H1 (cell line): Measurements from ENCODE around the gene CTRL. TPM values are rescaled to one million over a fixed set of nuclear protein-coding genes. Genes with fewer than 3 reads are reported as not detected.

ENCODE experiments used
- CTCF ChIA-PET: fragments of 300-600 bp; sonication (Branson Sonifier 250); formaldehyde crosslinking; loops from one replicate; lab custom pipeline; 2021; ENCODE audit not compliant: partially characterized antibody; lab: Charles Lee
- POLR2A ChIA-PET: fragments of 300-600 bp; sonication (Branson Sonifier 250); formaldehyde crosslinking; loops from one replicate; lab custom pipeline; 2021; ENCODE audit warnings: inconsistent platforms; ENCODE audit not compliant: partially characterized antibody; lab: Charles Lee
- DNase-seq, 2 experiments: peaks; one replicate each; pipeline versions ENCODE4 v3.0.0 to v3.0.0-alpha.2; 2010 to 2022; ENCODE audit warnings: low spot score in 2 of 2, low read depth in 1 of 2, mixed read lengths in 1 of 2
- FAIRE-seq: peaks from 2 replicates; lab custom pipeline; 2011; peaks lifted over from hg19 to GRCh38; lab: Jason Lieb, UNC
- H2AFZ ChIP-seq: 2 replicates; pipeline ENCODE4 v1.8.1; 2012; ENCODE audit warnings: low read length, inconsistent platforms
- H2AK5ac ChIP-seq: 2 replicates; pipeline ENCODE4 v1.6.1; 2013; ENCODE audit warnings: low read depth, low read length
- H2BK120ac ChIP-seq: replicated peaks from 2 replicates; pipeline ENCODE3; 2013; ENCODE audit warnings: low read depth, low read length, inconsistent platforms
- H2BK12ac ChIP-seq: 2 replicates; pipeline ENCODE4 v1.6.1; 2013; ENCODE audit warnings: low read depth, low read length
- H2BK15ac ChIP-seq: 2 replicates; pipeline ENCODE4 v1.6.1; 2013; ENCODE audit warnings: low read length
- H2BK20ac ChIP-seq: 2 replicates; pipeline ENCODE4 v1.6.1; 2013; ENCODE audit warnings: low read length
- H2BK5ac ChIP-seq: 2 replicates; pipeline ENCODE4 v1.6.1; 2013; ENCODE audit warnings: low read depth, low read length
- H3K14ac ChIP-seq: 2 replicates; pipeline ENCODE4 v1.6.1; 2013; ENCODE audit warnings: inconsistent platforms; ENCODE audit not compliant: insufficient read length
- H3K18ac ChIP-seq: 2 replicates; pipeline ENCODE4 v1.6.1; 2013; ENCODE audit warnings: low read length; ENCODE audit errors: extremely low read depth
- H3K23ac ChIP-seq: 2 replicates; pipeline ENCODE4 v1.6.1; 2013; ENCODE audit warnings: inconsistent platforms; ENCODE audit not compliant: insufficient read length
- H3K23me2 ChIP-seq: 2 replicates; pipeline ENCODE4 v1.6.1; 2013; ENCODE audit warnings: low read depth, low read length
- H3K27ac ChIP-seq: 2 replicates; pipeline ENCODE4 v1.6.1; 2011; ENCODE audit warnings: low read depth, low read length, inconsistent platforms
- H3K27me3 ChIP-seq, 4 experiments: replicated peaks in 1 of 4; 1 replicate in 1 of 4; 2 replicates in 3 of 4; pipeline versions ENCODE4 v1.6.1 to v1.8.1; 2011 to 2013; ENCODE audit warnings: low read length in 3 of 4, mild to moderate bottlenecking in 3 of 4, inconsistent platforms in 2 of 4, mixed read lengths in 2 of 4, moderate library complexity in 1 of 4; ENCODE audit not compliant: control insufficient read depth in 3 of 4, insufficient read depth in 3 of 4; ENCODE audit errors: extremely low read depth in 1 of 4
- H3K36me3 ChIP-seq, 4 experiments: 2 replicates each; pipeline versions ENCODE4 v1.6.1 to v1.8.1; 2011 to 2013; ENCODE audit warnings: mild to moderate bottlenecking in 4 of 4, low read length in 3 of 4, moderate library complexity in 2 of 4, control low read depth in 1 of 4, inconsistent platforms in 1 of 4; ENCODE audit not compliant: insufficient read depth in 4 of 4, control insufficient read depth in 2 of 4
- H3K4ac ChIP-seq: replicated peaks from 2 replicates; pipeline ENCODE3; 2013; ENCODE audit warnings: low read length, low read depth, mixed read lengths, inconsistent platforms; ENCODE audit not compliant: insufficient read length
- H3K4me1 ChIP-seq, 4 experiments: replicated peaks in 1 of 4; 1 replicate in 1 of 4; 2 replicates in 3 of 4; pipeline versions ENCODE4 v1.6.1 to v1.8.1; 2011 to 2013; ENCODE audit warnings: low read length in 3 of 4, inconsistent platforms in 2 of 4, mixed read lengths in 1 of 4; ENCODE audit not compliant: insufficient read depth in 4 of 4, control insufficient read depth in 3 of 4
- H3K4me2 ChIP-seq, 2 experiments: 2 replicates each; pipeline versions ENCODE4 v1.6.1 to v1.8.1; 2011 to 2013; ENCODE audit warnings: low read depth in 2 of 2, low read length in 2 of 2, control low read depth in 1 of 2, inconsistent platforms in 1 of 2, mild to moderate bottlenecking in 1 of 2; ENCODE audit not compliant: insufficient read depth in 1 of 2
- H3K4me3 ChIP-seq, 4 experiments: fragments of 200-600, 300-600 bp in 1 of 4; sonication (generic), shearing (Covaris generic), sonication (Bioruptor Twin) in 1 of 4; 2 replicates each; pipeline versions ENCODE4 v1.5.1 to v1.8.1; 2011 to 2016; ENCODE audit warnings: low read length in 4 of 4, low read depth in 3 of 4, control low read depth in 2 of 4, inconsistent platforms in 2 of 4, mild to moderate bottlenecking in 2 of 4, mixed read lengths in 1 of 4, moderate library complexity in 1 of 4; ENCODE audit not compliant: insufficient read depth in 2 of 4; ENCODE audit errors: extremely low read depth in 1 of 4
- H3K56ac ChIP-seq: replicated peaks from 2 replicates; pipeline ENCODE3; 2013; ENCODE audit warnings: low read depth, mild to moderate bottlenecking, mixed read lengths, low read length, inconsistent platforms; ENCODE audit not compliant: insufficient read length
- H3K79me1 ChIP-seq: 2 replicates; pipeline ENCODE4 v1.6.1; 2013; ENCODE audit warnings: low read depth, low read length, control low read depth
- H3K79me2 ChIP-seq, 2 experiments: 2 replicates each; pipeline versions ENCODE4 v1.6.1 to v1.8.1; 2012 to 2013; ENCODE audit warnings: low read length in 2 of 2, mild to moderate bottlenecking in 2 of 2, inconsistent platforms in 1 of 2; ENCODE audit not compliant: insufficient read depth in 2 of 2, control insufficient read depth in 1 of 2
- H3K9ac ChIP-seq, 4 experiments: replicated peaks in 1 of 4; 1 replicate in 1 of 4; 2 replicates in 3 of 4; pipeline versions ENCODE4 v1.6.1 to v1.8.1; 2011 to 2013; ENCODE audit warnings: low read depth in 3 of 4, low read length in 3 of 4, control low read depth in 2 of 4, mild to moderate bottlenecking in 2 of 4, moderate library complexity in 2 of 4, inconsistent platforms in 1 of 4; ENCODE audit errors: extremely low read depth in 1 of 4
- H3K9me3 ChIP-seq, 2 experiments: 2 replicates each; pipeline versions ENCODE4 v1.6.1 to v1.8.1; 2012 to 2013; ENCODE audit warnings: mild to moderate bottlenecking in 2 of 2, moderate library complexity in 2 of 2, control low read depth in 1 of 2, inconsistent platforms in 1 of 2, low read depth in 1 of 2, low read length in 1 of 2, mixed read lengths in 1 of 2; ENCODE audit not compliant: insufficient read depth in 2 of 2
- H4K20me1 ChIP-seq, 2 experiments: replicated peaks in 1 of 2; 2 replicates each; pipeline versions ENCODE3 to v1.8.1; 2011 to 2013; ENCODE audit warnings: inconsistent platforms in 2 of 2, low read length in 2 of 2, mild to moderate bottlenecking in 1 of 2; ENCODE audit not compliant: insufficient read depth in 2 of 2, control insufficient read depth in 1 of 2
- H4K5ac ChIP-seq: 2 replicates; pipeline ENCODE4 v1.6.1; 2013; ENCODE audit warnings: low read length, low read depth, mixed read lengths, inconsistent platforms; ENCODE audit not compliant: insufficient read length
- H4K8ac ChIP-seq: 2 replicates; pipeline ENCODE4 v1.8.0; 2013; ENCODE audit warnings: mild to moderate bottlenecking, moderate library complexity, low read length, inconsistent platforms; ENCODE audit not compliant: insufficient read depth; ENCODE audit errors: extremely low read depth
- H4K91ac ChIP-seq: replicated peaks from 2 replicates; pipeline ENCODE3; 2013; ENCODE audit warnings: low read length, mixed read lengths, inconsistent platforms; ENCODE audit not compliant: insufficient read length
- BACH1 ChIP-seq: IDR thresholded peaks from 2 replicates; pipeline ENCODE4 v1.6.1; 2012; ENCODE audit warnings: low read length, improper control_type of control experiment
- GTF2F1 ChIP-seq: IDR thresholded peaks from 2 replicates; pipeline ENCODE4 v1.6.1; 2012; ENCODE audit warnings: low read depth, low read length, improper control_type of control experiment, borderline replicate concordance
- HDAC2 ChIP-seq, 2 experiments: fragments of 300-600 bp in 1 of 2; sonication (generic) in 1 of 2; IDR thresholded peaks; 2 replicates each; pipeline ENCODE4 v1.6.1; 2011 to 2012; ENCODE audit warnings: low read depth in 2 of 2, low read length in 2 of 2, mild to moderate bottlenecking in 2 of 2, moderate library complexity in 2 of 2, borderline replicate concordance in 1 of 2, inconsistent platforms in 1 of 2
- POLR2AphosphoS5 ChIP-seq: IDR thresholded peaks from 2 replicates; pipeline ENCODE4 v1.6.1; 2011; ENCODE audit warnings: low read depth, low read length
- SIRT6 ChIP-seq: IDR thresholded peaks from one replicate; pipeline ENCODE4 v1.7.1; 2012; ENCODE audit warnings: low read length, inconsistent platforms
- TEAD4 ChIP-seq: IDR thresholded peaks from 2 replicates; pipeline ENCODE4 v1.6.1; 2012; ENCODE audit warnings: low read depth, low read length, inconsistent platforms, mixed read lengths
- WGBS, 2 experiments: shearing (Covaris generic) in 1 of 2; methylation state at CpG; one replicate each; pipeline versions ENCODE4 v1.1.6 to v1.1.7; 2013 to 2015; ENCODE audit warnings: low lambda C conversion rate in 2 of 2, mixed read lengths in 2 of 2, inconsistent platforms in 1 of 2, low coverage in 1 of 2, missing lambda C conversion rate in 1 of 2; ENCODE audit not compliant: insufficient replicate concordance in 2 of 2, insufficient coverage in 1 of 2, insufficient read length in 1 of 2; ENCODE audit errors: extremely low coverage in 1 of 2, missing lambda C conversion rate in 1 of 2; 5-methylcytosine and 5-hydroxymethylcytosine counted together
- polyA plus RNA-seq, 7 experiments: library from polyadenylated mRNA; depleted of rRNA in 3 of 7; stranded (reverse) in 5 of 7; unstranded in 2 of 7; fragments of >200 nt in 5 of 7; fragments of 200-250 nt in 2 of 7; gene quantifications; 1 replicate in 5 of 7; 2 replicates in 1 of 7; 4 replicates in 1 of 7; pipeline versions ENCODE4 v1.2.1 to v1.2.3, GENCODE V29; 2011 to 2013; ENCODE audit warnings: missing spikeins in 2 of 7, mixed read lengths in 2 of 7
- total RNA-seq: library from RNA; stranded (reverse); fragmentation: NEBNext Ultra II Directional; extraction: Animal tissue kit (Norgen Biotek cat#: 25700); gene quantifications from 2 replicates; pipeline ENCODE4 v1.2.1, GENCODE V29; 2021

CTRL gene
- total and polyA plus RNA-seq, 2 of the 8 experiments (the other 6 are each of a cell fraction or from before 2014, with no cell fraction given), result 1.7 to 4.2 TPM

DNA sequence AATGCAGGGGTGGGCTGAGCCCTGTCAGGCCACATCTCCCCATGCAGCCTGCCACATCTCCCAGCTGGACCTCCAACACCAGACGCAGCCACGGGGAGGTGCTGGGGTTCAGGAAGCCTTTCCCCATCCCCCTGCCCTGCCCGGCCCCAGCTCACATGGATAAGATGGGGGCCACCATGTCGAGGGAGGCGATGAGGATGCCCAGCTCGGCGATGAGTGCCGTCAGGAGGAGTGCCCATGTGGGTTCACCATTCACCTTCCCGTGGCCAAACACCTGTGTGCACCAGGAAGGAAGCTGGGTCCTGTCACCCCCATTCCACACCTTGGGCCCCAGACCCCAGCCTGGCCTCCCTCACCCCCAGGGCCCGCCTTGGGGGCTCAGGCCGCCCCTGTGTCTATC lies 18.0 kb upstream of the CTRL start:
- Histone ChIP-seq H3K4ac (no peak overlapping the region), H3K27me3 (no peaks in the 10 kb centered on the region), H3K27ac (no peak overlapping the region), H4K91ac (no peak overlapping the region), H2BK12ac (no peak overlapping the region), H3K36me3 (peaks cover 12 to 63% (median 29%) of the 10 kb centered on the region in 4 experiments), H3K18ac (no peak overlapping the region), H3K56ac (no peak overlapping the region), H3K4me3 (no peak overlapping the region), H3K23ac (no peak overlapping the region), H2BK15ac (no peak overlapping the region), H3K4me1 (no peaks in the 10 kb centered on the region), H3K23me2 (peaks cover 3% of the 10 kb centered on the region; the same call in 1 of the 2 replicates), H3K4me2 (no peak overlapping the region), H4K20me1 (peaks cover 9 to 32% of the 10 kb centered on the region in 2 experiments), H2AFZ (no peak overlapping the region), H2BK120ac (no peak overlapping the region), H4K8ac (no peak overlapping the region; the same call in 1 of the 2 replicates), H4K5ac (no peak overlapping the region), H2BK5ac (no peak overlapping the region), H3K14ac (no peak overlapping the region), H3K79me2 (no peaks in the 10 kb centered on the region), H3K9me3 (no peaks in the 10 kb centered on the region), H3K79me1 (peaks cover 2% of the 10 kb centered on the region; the same call in 1 of the 2 replicates), H2AK5ac (no peak overlapping the region), H2BK20ac (no peak overlapping the region), H3K9ac (no peak overlapping the region)
- 89% methylated on average over 11 of the region's 11 CpGs; no CpG with 5 or more reads in 1 of the 2 experiments for WGBS, 2 experiments
- CTCF ChIA-PET, result interaction anchor here (0.7 to 2.6 kb wide), 7 partner anchors 8 to 322 kb away, joined by 3 to 19 read pairs (median 3); no protein-coding TSS in a partner anchor
- no peak for TF ChIP-seq TEAD4
- no peak for TF ChIP-seq BACH1
- TF ChIP-seq HDAC2 (IDR thresholded peaks at IDR 0.05; ENCODE audit: borderline replicate concordance in 1 of 2, low read depth in 2 of 2, low read length in 2 of 2), result no peak
- TF ChIP-seq POLR2AphosphoS5, result no peak
- no peak for TF ChIP-seq SIRT6
- no peak for TF ChIP-seq GTF2F1
- POLR2A ChIA-PET, result interaction anchor here (1.1 to 8.5 kb wide), 4 partner anchors 14 to 201 kb away, joined by 3 to 47 read pairs (median 3); partner anchors contain the start of gene PSMB10
- no peak for DNase-seq
- FAIRE-seq, result no peak
